HepG2 (cell line): Measurements from ENCODE around the gene PLEKHN1. TPM values are rescaled to one million over a fixed set of nuclear protein-coding genes. Genes with fewer than 3 reads are reported as not detected.
A peak's percentile ranks its signal among the peaks of the same experiment; 100 is the strongest.

Experiments used
- RXRB ChIP-seq: IDR thresholded peaks from 2 replicates; pipeline ENCODE4 v1.6.1; 2016; ENCODE audit warnings: borderline replicate concordance, missing genetic modification reagents, missing compliant biosample characterization
- SALL1 ChIP-seq: sonication (generic); formaldehyde crosslinking; IDR thresholded peaks from 2 replicates; pipeline ENCODE4 v1.8.0; 2022; ENCODE audit warnings: mild to moderate bottlenecking, missing genetic modification reagents
- SIX4 ChIP-seq: sonication (generic); formaldehyde crosslinking; IDR thresholded peaks from 2 replicates; pipeline ENCODE4 v1.4.0; 2020; ENCODE audit warnings: missing genetic modification reagents
- SOX5 ChIP-seq: IDR thresholded peaks from 2 replicates; pipeline ENCODE4 v1.6.1; 2016; ENCODE audit warnings: borderline replicate concordance
- TRIM24 ChIP-seq: sonication (generic); formaldehyde crosslinking; IDR thresholded peaks from 2 replicates; pipeline ENCODE4 v1.8.0; 2022; ENCODE audit warnings: mild to moderate bottlenecking, missing genetic modification reagents
- YEATS4 ChIP-seq: sonication (generic); formaldehyde crosslinking; IDR thresholded peaks from 2 replicates; pipeline ENCODE4 v1.4.0; 2020; ENCODE audit warnings: missing genetic modification reagents, borderline replicate concordance
- ZFP37 ChIP-seq: sonication (generic); formaldehyde crosslinking; IDR thresholded peaks from 2 replicates; pipeline ENCODE4 v1.4.0; 2020; ENCODE audit warnings: missing genetic modification reagents, borderline replicate concordance
- ZMAT3 ChIP-seq: sonication (generic); formaldehyde crosslinking; conservative IDR thresholded peaks from 2 replicates; pipeline ENCODE4 v1.7.0; 2021; ENCODE audit warnings: missing genetic modification reagents
- ZNF292 ChIP-seq: sonication (generic); formaldehyde crosslinking; IDR thresholded peaks from 2 replicates; pipeline ENCODE4 v1.8.1; 2022; ENCODE audit warnings: mild to moderate bottlenecking, low read depth, missing genetic modification reagents, borderline replicate concordance
- ZNF841 ChIP-seq: sonication (generic); formaldehyde crosslinking; IDR thresholded peaks from 2 replicates; pipeline ENCODE4 v1.8.1; 2023; ENCODE audit warnings: missing genetic modification reagents, borderline replicate concordance
- polyA plus RNA-seq, 8 experiments: library from polyadenylated mRNA; depleted of rRNA in 3 of 8; stranded (reverse) in 7 of 8; unstranded in 1 of 8; fragments of >200 nt; fragmentation: Illumina TruSeq in 4 of 8; extraction: Trizol in 4 of 8; gene quantifications; 2 replicates each; pipeline versions ENCODE4 v1.2.1 to v1.2.3, GENCODE V29; 2011 to 2016; ENCODE audit warnings: low read depth in 4 of 8, missing spikeins in 1 of 8, mixed read lengths in 1 of 8; ENCODE audit not compliant: insufficient read depth in 1 of 8
- total RNA-seq, 5 experiments: library from RNA; depleted of rRNA; stranded (reverse); fragments of >200 nt; fragmentation: Illumina TruSeq; extraction: Trizol; gene quantifications; 2 replicates each; pipeline ENCODE4 v1.2.3, GENCODE V29; 2016; ENCODE audit warnings: low read depth in 1 of 5
- TF ChIP-seq, protein P1 (sequence below): sonication (generic); formaldehyde crosslinking; conservative IDR thresholded peaks from 2 replicates; pipeline ENCODE4 v1.4.0; 2020; ENCODE audit warnings: missing genetic modification reagents
- TF ChIP-seq, protein P2 (sequence below): sonication (generic); formaldehyde crosslinking; IDR thresholded peaks from 2 replicates; pipeline ENCODE4 v1.4.0; 2020; ENCODE audit warnings: missing genetic modification reagents, borderline replicate concordance
- TF ChIP-seq, protein P3 (sequence below), 2 experiments: fragments of 450-650 bp in 1 of 2; sonication (generic) in 1 of 2; formaldehyde crosslinking; IDR thresholded peaks; 2 replicates each; pipeline versions ENCODE4 v1.5.0 to v1.8.0; 2020 to 2022; ENCODE audit warnings: mild to moderate bottlenecking in 1 of 2, missing genetic modification reagents in 1 of 2
- TF ChIP-seq, protein P4 (sequence below): sonication (generic); formaldehyde crosslinking; IDR thresholded peaks from 2 replicates; pipeline ENCODE4 v1.4.0; 2020; ENCODE audit warnings: low read depth, missing genetic modification reagents
- TF ChIP-seq, protein P5 (sequence below): IDR thresholded peaks from 2 replicates; pipeline ENCODE4 v1.6.1; 2016; ENCODE audit warnings: low read depth, borderline replicate concordance

PLEKHN1 gene
- total and polyA plus RNA-seq, 2 of the 13 experiments (the other 11 are each of a cell fraction or from before 2014, with no cell fraction given): 0.42 to 0.58 TPM

DNA sequence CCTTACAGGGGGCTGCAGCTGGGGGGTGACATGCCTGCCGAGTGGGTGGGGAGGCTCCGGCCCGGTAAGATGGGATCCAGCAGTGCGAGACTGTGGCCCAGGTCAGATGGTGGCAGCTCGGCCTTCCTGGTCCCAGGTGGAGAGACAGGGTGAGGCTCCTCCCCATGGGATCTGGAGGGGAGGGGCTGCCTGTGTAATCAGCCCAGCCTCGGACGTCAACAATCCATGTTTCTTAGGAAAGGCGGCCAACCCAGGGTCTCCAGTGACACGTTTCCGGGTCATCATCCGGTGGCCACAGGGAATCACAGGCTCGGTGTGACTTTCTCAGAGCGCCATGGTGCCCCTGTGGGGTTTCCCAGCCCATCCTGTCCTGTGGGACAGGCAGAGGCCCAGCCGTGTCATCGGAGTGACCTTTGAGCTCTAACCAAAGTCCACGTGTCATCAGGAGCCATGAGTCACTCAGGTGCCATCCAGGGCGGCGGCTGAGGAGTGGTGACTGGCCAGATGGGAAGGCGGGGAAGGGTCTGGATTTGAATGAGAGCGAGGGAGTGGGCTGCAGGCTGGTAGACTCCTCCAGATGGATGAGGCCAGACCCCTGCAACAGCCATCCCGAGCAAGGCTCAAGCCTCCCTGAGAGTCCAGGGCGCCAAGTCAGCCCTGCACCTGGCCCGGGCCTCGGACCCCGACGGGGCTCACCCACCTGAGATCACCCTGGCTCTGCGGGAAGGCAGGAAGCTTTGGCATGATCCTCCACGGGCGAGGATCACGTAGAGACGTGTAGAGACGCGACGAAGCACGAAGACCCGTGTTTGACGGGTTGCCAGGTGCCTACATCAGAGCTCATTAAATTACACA lies 40.2 kb downstream of the PLEKHN1 start (continued):
- TF ChIP-seq, protein P1, sequence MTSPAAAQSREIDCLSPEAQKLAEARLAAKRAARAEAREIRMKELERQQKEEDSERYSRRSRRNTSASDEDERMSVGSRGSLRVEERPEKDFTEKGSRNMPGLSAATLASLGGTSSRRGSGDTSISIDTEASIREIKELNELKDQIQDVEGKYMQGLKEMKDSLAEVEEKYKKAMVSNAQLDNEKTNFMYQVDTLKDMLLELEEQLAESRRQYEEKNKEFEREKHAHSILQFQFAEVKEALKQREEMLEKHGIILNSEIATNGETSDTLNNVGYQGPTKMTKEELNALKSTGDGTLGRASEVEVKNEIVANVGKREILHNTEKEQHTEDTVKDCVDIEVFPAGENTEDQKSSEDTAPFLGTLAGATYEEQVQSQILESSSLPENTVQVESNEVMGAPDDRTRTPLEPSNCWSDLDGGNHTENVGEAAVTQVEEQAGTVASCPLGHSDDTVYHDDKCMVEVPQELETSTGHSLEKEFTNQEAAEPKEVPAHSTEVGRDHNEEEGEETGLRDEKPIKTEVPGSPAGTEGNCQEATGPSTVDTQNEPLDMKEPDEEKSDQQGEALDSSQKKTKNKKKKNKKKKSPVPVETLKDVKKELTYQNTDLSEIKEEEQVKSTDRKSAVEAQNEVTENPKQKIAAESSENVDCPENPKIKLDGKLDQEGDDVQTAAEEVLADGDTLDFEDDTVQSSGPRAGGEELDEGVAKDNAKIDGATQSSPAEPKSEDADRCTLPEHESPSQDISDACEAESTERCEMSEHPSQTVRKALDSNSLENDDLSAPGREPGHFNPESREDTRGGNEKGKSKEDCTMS: no peak
- TF ChIP-seq ZMAT3 (CRISPR knock-in tag) (peak; percentile 81; the same call in 1 of the 2 replicates), ZFP37 (0 out of 2 replicates have a peak, but pooled peaks have one; percentile 87), RXRB (peak; percentile 91), ZNF292 (no peak), YEATS4 (CRISPR knock-in tag) (peak; percentile 95), SIX4 (CRISPR knock-in tag) (peak; percentile 49; the same call in 1 of the 2 replicates), TRIM24 (CRISPR knock-in tag) (0 out of 2 replicates have a peak, but pooled peaks have one; percentile 25), SOX5 (CRISPR knock-in tag) (peak; percentile 66; the same call in 1 of the 2 replicates), ZNF841 (CRISPR knock-in tag) (no peak), SALL1 (CRISPR knock-in tag) (peak; percentile 88)
- TF ChIP-seq, protein P2, sequence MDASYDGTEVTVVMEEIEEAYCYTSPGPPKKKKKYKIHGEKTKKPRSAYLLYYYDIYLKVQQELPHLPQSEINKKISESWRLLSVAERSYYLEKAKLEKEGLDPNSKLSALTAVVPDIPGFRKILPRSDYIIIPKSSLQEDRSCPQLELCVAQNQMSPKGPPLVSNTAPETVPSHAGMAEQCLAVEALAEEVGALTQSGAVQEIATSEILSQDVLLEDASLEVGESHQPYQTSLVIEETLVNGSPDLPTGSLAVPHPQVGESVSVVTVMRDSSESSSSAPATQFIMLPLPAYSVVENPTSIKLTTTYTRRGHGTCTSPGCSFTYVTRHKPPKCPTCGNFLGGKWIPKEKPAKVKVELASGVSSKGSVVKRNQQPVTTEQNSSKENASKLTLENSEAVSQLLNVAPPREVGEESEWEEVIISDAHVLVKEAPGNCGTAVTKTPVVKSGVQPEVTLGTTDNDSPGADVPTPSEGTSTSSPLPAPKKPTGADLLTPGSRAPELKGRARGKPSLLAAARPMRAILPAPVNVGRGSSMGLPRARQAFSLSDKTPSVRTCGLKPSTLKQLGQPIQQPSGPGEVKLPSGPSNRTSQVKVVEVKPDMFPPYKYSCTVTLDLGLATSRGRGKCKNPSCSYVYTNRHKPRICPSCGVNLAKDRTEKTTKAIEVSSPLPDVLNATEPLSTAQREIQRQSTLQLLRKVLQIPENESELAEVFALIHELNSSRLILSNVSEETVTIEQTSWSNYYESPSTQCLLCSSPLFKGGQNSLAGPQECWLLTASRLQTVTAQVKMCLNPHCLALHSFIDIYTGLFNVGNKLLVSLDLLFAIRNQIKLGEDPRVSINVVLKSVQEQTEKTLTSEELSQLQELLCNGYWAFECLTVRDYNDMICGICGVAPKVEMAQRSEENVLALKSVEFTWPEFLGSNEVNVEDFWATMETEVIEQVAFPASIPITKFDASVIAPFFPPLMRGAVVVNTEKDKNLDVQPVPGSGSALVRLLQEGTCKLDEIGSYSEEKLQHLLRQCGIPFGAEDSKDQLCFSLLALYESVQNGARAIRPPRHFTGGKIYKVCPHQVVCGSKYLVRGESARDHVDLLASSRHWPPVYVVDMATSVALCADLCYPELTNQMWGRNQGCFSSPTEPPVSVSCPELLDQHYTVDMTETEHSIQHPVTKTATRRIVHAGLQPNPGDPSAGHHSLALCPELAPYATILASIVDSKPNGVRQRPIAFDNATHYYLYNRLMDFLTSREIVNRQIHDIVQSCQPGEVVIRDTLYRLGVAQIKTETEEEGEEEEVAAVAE (CRISPR knock-in tag): peak; percentile 64
- TF ChIP-seq, protein P3, sequence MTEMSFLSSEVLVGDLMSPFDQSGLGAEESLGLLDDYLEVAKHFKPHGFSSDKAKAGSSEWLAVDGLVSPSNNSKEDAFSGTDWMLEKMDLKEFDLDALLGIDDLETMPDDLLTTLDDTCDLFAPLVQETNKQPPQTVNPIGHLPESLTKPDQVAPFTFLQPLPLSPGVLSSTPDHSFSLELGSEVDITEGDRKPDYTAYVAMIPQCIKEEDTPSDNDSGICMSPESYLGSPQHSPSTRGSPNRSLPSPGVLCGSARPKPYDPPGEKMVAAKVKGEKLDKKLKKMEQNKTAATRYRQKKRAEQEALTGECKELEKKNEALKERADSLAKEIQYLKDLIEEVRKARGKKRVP (CRISPR knock-in tag; IDR thresholded peaks at IDR 0.05): peak in 1 of 2 experiments; percentile 87; a peak in 2 of 4 replicates
- TF ChIP-seq, protein P4, sequence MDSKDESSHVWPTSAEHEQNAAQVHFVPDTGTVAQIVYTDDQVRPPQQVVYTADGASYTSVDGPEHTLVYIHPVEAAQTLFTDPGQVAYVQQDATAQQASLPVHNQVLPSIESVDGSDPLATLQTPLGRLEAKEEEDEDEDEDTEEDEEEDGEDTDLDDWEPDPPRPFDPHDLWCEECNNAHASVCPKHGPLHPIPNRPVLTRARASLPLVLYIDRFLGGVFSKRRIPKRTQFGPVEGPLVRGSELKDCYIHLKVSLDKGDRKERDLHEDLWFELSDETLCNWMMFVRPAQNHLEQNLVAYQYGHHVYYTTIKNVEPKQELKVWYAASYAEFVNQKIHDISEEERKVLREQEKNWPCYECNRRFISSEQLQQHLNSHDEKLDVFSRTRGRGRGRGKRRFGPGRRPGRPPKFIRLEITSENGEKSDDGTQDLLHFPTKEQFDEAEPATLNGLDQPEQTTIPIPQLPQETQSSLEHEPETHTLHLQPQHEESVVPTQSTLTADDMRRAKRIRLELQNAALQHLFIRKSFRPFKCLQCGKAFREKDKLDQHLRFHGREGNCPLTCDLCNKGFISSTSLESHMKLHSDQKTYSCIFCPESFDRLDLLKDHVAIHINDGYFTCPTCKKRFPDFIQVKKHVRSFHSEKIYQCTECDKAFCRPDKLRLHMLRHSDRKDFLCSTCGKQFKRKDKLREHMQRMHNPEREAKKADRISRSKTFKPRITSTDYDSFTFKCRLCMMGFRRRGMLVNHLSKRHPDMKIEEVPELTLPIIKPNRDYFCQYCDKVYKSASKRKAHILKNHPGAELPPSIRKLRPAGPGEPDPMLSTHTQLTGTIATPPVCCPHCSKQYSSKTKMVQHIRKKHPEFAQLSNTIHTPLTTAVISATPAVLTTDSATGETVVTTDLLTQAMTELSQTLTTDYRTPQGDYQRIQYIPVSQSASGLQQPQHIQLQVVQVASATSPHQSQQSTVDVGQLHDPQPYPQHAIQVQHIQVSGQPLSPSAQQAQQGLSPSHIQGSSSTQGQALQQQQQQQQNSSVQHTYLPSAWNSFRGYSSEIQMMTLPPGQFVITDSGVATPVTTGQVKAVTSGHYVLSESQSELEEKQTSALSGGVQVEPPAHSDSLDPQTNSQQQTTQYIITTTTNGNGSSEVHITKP (CRISPR knock-in tag): 0 out of 2 replicates have a peak, but pooled peaks have one; percentile 33
- TF ChIP-seq, protein P5, sequence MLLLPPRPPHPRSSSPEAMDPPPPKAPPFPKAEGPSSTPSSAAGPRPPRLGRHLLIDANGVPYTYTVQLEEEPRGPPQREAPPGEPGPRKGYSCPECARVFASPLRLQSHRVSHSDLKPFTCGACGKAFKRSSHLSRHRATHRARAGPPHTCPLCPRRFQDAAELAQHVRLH (CRISPR knock-in tag): peak; percentile 91
